HG02571 (cell line): ENCODE measurements around the gene SDF2L1.

Experiments
- ATAC-seq: cut with Tn5 transposase; IDR thresholded peaks from one replicate; pipeline ENCODE4 v1.9.1; 2021; ENCODE audit warnings: mild to moderate bottlenecking, moderate library complexity; ENCODE audit not compliant: unreplicated experiment

Gene SDF2L1

DNA sequence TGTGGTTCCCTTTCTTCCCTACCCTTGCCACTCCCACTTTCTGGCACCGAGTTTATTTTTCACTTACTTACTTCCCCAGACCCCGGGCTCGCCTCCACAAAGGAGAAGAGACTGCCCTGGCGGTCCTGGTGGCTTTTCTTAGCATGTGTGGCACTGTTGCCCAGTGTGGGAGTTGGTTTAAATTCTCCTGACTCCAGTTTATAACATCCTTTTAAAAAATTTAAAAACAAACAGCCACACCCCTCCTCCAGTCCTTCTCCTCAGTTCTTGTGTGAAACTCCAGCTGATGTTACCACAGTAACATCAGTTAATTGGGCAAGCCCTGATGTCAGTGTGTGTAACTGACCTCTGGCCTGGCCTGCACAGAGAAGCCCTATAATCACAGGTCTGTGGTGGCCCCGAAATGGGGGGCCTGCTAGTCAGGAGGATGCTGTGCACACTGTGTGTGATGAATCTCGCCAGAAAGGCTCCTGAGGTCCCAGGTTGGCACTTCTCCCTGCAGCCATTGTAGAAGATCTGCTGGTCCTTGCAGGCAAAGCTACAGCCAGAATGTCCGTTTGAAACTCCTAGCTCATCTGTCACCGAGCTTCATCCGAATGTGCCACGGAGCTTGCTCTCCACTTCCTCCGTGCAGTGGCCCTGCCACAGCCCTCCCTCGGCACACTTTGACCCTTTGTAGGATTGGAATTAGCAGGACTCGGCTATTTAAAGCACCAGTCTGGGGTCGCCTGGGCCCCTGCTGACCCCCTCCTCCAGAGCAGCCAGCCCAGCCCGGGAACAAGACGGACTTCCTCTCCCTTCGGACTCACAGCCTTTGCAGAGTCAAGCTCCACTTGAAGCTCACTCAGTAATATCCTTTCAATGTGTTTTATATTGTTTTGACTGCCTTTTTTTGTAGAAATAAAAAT, 19.8 kb upstream of the SDF2L1 start:
- no peak for ATAC-seq

DNA sequence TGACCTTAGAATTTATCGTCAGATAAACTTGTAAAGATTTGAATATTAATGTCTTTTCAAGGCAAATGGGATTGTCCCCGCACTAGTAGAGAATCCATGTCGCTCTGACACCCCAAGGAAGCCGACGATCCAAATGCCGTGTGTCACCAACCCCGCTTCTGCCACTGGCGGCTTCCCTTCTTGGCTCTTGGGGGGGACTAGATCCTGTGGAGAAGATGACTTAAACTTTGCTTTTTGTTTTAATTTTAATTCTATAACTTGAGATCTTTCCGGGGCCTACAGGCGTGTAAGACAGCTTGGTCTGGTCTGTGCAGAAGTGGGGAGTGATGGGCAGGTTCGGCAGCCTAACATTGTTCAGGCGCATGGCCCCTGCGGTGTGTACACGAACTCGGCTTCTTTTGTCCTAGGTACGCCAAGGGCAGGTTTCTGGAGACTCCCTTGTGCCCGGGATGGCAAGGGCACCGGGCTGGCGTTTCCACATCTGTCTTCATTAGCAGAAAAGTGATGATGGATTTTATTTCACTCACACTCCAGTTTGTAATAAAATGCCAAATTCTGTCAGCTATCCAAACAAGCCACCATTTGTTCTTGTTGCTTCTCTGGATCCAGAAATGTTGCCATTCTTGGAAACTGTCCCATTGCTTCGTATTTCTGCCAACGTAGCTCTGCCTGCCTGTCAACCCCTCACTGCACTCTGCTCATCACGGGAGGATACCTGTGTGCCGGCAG, 19.0 kb upstream of the SDF2L1 start:
- no peak for ATAC-seq

DNA sequence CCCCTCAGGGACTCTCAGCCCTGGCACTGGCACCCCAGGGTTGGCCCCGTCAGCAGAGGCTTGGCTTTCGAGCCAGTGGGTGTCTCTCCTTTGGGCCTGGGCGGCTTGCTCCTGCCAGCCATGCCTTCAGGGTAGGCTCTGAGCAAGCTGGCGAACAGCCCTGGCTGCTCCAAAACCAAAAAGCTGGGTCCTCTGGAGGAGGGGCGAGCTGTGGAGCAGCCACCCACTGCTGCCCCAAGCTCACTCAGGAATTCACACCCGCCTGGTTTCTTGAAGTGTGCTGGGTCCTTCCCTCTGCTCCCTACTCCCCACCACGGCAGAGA, 18.5 kb upstream of the SDF2L1 start:
- no peak for ATAC-seq

GRCh38 chr22:21624120-21624879, 17.8 kb upstream of the SDF2L1 start:
- ATAC-seq: no peak

GRCh38 chr22:21624880-21625791, 17.0 kb upstream of the SDF2L1 start:
- ATAC-seq: no peak

- no peak for ATAC-seq
These were observed 15.9 kb upstream of the SDF2L1 start for GRCh38 chr22:21626073-21626734.

DNA sequence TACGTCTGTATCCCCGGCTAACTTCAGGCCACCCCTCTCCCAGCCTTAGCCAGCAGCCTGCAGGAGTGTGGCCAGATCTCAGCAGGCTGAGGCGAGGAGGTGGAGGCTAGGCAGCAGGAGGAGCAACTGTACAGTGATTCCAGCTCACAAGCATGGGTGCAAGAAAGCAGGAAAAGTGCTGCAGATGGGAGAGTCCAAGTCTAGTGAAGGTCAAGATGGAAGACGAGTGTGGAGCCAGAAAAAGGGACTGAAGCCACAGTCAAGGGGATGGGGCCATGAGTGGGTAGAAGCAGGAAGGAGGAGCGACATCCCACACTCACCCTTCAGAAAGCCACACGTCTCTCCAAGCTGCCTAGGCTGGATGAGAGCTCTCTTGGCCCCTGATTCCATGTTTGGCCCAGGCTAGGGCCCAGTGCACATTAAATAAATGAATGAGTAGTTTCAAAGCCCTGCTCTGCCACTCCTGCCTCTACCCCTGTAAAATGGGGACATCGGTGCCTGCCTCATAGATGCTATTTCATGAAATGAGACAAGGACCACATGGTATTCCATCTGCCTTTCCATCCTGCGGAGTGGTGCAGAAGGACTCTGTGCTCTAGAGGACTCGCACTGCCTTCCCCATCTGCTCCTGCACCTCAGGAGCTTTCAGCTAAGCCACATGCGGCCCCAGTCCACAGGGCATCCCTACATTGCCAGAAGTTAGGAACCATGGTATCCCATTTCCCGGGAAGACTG, 15.2 kb upstream of the SDF2L1 start:
- ATAC-seq: no peak

DNA sequence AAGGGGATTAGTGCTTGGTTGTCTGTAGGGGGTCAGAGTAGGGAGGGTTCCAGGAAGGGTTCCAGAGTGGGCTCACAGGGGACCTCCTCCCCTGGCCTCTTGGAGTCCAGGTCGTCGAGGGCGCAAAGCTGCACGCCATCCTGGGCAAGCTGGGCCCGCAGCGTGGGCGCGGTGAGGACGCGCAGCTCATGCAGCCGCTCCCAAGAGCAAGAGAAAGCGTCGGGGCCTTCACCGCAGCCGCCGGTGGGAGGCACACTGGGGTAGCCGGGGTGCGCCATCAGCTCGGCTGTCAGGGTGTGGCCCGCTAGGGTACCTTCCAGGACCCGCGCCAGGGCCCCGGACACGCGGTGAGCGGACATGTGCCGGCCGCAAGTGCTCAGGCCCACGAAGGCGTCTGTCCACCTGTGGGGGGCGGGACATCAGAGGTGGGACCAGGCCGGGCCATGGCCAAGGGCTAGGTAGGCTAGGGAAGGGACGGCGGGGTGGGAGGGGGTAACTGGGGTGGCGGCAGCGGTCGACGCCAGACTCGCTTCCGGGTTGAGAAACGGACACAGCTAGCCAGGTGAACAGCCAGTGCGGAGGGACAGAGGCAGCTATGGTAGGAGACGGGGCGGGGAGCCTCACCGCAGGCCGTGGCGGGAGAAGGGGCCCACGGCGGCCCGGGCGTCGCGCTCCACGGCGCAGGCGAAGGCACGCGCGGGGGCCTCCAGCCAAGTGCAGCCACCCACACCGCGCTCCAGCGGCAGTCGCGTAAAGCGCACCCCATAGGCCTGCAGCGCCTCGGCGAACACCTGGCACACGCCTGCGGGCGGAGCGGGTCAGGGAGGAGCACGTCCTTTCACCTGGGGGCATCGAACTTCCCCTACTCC, 13.5 kb upstream of the SDF2L1 start:
- ATAC-seq: peak; percentile 3

- peak; percentile 80 for ATAC-seq
These were observed 12.6 kb upstream of the SDF2L1 start, which contains the start of gene YDJC for GRCh38 chr22:21629255-21630149. Gene YDJC, minus strand, starts transcription at chr22:21630022. Its CDS starts 8 bp downstream, at chr22:21630014.

DNA sequence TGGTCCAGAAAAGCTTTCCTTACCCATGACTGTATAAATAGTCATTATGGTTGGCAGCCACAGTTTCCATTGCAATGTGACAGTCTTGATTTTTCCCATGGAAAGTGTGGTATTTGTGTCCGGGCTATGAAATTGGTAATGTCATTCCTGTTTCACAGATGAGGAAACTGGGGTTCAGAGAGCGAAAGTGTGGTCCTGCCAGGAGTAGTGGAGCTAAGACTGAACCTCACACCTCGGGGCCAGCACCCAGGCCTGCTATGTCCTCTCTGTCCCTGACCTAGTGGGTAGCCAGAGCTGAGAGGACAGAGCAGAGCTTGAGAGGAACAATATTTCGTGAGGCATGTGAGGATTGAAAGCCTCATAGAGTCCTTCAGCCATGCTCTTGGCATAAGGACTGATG, 11.1 kb upstream of the SDF2L1 start:
- ATAC-seq: no peak

- no peak for ATAC-seq
These were observed 9.7 kb upstream of the SDF2L1 start, which contains the start of gene CCDC116 for GRCh38 chr22:21632237-21632895. Gene CCDC116, plus strand, starts transcription at chr22:21632760. Its CDS starts 422 bp downstream, at chr22:21633182.

DNA sequence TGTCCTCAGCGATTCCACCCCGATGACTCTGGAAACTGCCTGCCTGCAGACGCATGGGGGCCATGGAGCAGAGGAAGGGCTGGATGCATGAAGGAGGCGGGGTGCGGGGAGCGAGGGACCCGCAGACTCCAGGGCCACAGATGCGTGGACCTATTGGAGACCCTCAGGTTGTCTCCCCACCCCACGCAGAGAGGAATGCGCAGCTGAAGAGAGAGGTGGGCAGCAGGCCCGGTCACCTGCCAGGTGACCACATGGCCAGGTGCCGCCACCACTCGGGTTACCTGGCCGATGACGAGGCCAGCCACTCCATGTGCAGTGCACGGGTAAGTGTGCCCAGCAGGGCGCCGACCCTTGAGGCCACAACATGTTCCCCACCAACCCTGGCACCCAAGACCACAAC, 9.2 kb upstream of the SDF2L1 start:
- ATAC-seq: no peak

DNA sequence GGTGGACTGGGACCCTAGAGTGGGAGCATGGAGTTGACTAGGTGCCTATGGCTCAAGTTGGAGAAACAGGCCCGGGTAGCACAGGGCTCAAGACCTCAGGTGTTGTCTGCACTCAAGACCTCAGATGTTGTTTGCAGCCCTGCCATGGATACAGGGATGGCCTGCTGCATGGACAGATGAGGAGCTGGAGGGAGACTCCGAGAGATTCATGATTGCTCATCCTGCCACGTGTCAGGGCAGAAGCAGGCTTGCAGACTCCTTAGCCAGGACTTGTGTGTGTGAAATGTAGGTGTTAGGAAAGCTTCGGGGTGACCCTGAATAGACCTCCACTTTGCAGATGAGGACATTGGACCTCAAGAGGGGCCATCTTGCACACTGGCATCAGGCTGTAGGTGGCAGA, 8.6 kb upstream of the SDF2L1 start:
- ATAC-seq: no peak

DNA sequence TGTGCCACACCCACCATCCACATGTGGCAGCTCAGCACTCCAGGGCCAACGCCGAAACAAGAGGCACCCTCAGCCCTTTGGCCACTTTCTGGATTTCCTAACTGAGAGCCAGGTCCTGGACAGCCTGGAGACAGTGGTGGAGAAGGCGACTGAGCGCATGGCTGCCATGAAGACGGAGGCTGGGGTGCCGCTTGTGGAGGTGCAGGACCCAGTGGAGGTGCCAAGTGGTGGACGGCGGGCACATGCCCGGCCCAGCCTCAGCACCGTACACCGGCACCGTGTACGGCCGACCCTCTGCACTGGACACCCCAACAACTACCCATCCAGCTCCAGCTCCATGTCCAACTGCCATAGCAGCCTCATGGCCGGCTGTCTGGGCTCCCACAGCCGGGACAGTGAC, 8.0 kb upstream of the SDF2L1 start:
- ATAC-seq: no peak

DNA sequence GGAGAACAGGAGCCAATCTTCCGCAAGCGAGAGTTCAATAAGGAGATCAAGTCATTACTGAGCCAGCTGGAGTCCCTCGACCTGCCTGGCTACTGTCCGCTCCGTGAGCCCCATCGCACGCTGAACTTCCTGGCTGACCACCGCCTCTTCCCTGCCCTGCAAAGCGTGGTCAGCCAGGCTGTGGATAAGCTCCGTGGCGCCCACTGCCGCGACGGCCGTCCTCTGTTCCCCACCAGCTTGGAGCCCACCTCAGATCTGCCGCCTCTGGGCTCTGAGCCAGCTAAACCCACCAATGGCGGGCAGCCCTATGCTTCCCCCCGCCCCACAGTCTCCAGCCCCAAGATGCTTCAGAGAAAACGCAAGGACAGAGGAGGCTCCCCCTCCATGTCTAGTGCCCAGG, 7.3 kb upstream of the SDF2L1 start:
- ATAC-seq: no peak

DNA sequence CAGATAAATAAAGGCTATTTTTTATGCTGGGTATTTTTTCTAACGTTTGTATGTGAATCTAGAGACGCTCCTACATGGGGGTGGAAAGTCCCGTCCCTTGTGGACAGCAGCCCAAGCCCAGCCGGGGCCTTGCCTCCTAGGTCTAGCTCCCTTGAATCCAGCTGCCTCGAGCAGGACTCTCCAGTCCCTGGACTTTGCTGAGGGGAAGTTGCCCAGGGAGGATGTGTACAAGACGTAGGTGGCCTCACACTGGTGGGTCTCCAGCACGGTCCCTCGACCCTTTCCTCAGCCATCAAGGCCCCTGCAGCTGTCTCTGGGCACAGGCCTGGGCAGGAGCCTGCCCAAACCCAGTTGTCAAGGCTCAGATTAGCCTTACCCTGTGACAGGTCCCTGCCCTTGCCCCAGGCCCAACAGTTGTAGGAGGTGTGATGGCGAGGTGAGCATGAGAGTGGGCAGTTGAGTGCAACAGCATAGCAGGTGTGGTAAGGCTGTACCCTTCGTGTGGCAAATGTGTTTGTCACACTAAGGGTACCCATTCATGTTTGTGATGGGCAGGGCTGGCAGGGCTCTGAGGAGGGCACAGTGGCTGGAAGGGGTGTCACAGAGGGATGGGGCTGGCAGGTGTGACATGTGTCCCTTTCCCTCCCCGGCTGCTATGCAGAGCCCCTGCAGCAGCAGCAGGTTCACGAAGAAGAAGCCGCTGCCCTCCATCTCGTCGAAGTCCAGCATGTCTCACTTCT, 6.2 kb upstream of the SDF2L1 start:
- no peak for ATAC-seq
